ENCODE data around the gene WFDC11.

The WFDC11 gene

GRCh38 chr20:45621593-45621992 is 48.4 kb downstream of the WFDC11 start:
- no peak for DNase-seq

GRCh38 chr20:45617591-45617990 is 52.4 kb downstream of the WFDC11 start:
- no peak for DNase-seq

- DNase-seq = no peak
Measured at GRCh38 chr20:45612314-45612713, 57.7 kb downstream of the WFDC11 start.

- no peak for DNase-seq
Measured at GRCh38 chr20:45611054-45611453, 59.0 kb downstream of the WFDC11 start.

- no peak for DNase-seq
Measured at GRCh38 chr20:45607810-45608209, 62.2 kb downstream of the WFDC11 start.

Measured in CD4-positive, alpha-beta T cell treated with Interleukin-15 for 1 hour (primary cell).